Inferior parietal cortex (tissue), 1 donor: ENCODE results near the gene HBS1L.

Experiments used
- DNase-seq: peaks from one replicate; pipeline ENCODE4 v3.0.0-alpha.2; 2016; ENCODE audit errors: extremely low spot score

HBS1L gene

GRCh38 chr6:134999107-134999506 lies 55.5 kb downstream of the HBS1L start:
- no peak for DNase-seq

GRCh38 chr6:134997133-134997995 lies 57.3 kb downstream of the HBS1L start:
- DNase-seq, result no peak

- DNase-seq, result no peak
Observed at GRCh38 chr6:134995536-134995935, 59.1 kb downstream of the HBS1L start.

- DNase-seq, result no peak
Observed at GRCh38 chr6:134994431-134994830, 60.2 kb downstream of the HBS1L start.

- no peak for DNase-seq
Observed at GRCh38 chr6:134992155-134992554, 62.5 kb downstream of the HBS1L start.

- no peak for DNase-seq
Observed at GRCh38 chr6:134990262-134990661, 64.4 kb downstream of the HBS1L start.

GRCh38 chr6:134984821-134985220 lies 69.8 kb downstream of the HBS1L start:
- DNase-seq, result no peak

- no peak for DNase-seq
Observed at GRCh38 chr6:134983823-134984222, 70.8 kb downstream of the HBS1L start.

GRCh38 chr6:134982161-134982560 lies 72.5 kb downstream of the HBS1L start:
- DNase-seq, result no peak

GRCh38 chr6:134980846-134981245 lies 73.8 kb downstream of the HBS1L start:
- no peak for DNase-seq

- no peak for DNase-seq
Observed at GRCh38 chr6:134979142-134979541, 75.5 kb downstream of the HBS1L start.

- no peak for DNase-seq
Observed at GRCh38 chr6:134974370-134974769, 80.3 kb downstream of the HBS1L start.

GRCh38 chr6:134967711-134968110 lies 86.9 kb downstream of the HBS1L start:
- no peak for DNase-seq

GRCh38 chr6:134964451-134965203 lies 90.0 kb downstream of the HBS1L start:
- DNase-seq, result no peak

GRCh38 chr6:134962421-134962820 lies 92.2 kb downstream of the HBS1L start:
- DNase-seq, result no peak

- no peak for DNase-seq
Observed at GRCh38 chr6:134961366-134961765, 93.3 kb downstream of the HBS1L start.

GRCh38 chr6:134959603-134960002 lies 95.0 kb downstream of the HBS1L start:
- no peak for DNase-seq

GRCh38 chr6:134956676-134957075 lies 97.9 kb downstream of the HBS1L start:
- DNase-seq, result no peak

GRCh38 chr6:134956032-134956431 lies 98.6 kb downstream of the HBS1L start:
- DNase-seq, result no peak

- DNase-seq, result no peak
Observed at GRCh38 chr6:134954272-134955000, 100.2 kb downstream of the HBS1L start.

GRCh38 chr6:134951494-134952263 lies 102.9 kb downstream of the HBS1L start:
- no peak for DNase-seq

GRCh38 chr6:134950482-134950881 lies 104.1 kb downstream of the HBS1L start:
- DNase-seq, result no peak
